HG03354 (cell line): ENCODE measurements around the gene TFDP3.

Experiments used
- ATAC-seq: cut with Tn5 transposase; IDR thresholded peaks from one replicate; pipeline ENCODE4 v1.9.1; 2021; ENCODE audit warnings: mild to moderate bottlenecking; ENCODE audit not compliant: unreplicated experiment, poor library complexity, severe bottlenecking

Gene TFDP3, protein sequence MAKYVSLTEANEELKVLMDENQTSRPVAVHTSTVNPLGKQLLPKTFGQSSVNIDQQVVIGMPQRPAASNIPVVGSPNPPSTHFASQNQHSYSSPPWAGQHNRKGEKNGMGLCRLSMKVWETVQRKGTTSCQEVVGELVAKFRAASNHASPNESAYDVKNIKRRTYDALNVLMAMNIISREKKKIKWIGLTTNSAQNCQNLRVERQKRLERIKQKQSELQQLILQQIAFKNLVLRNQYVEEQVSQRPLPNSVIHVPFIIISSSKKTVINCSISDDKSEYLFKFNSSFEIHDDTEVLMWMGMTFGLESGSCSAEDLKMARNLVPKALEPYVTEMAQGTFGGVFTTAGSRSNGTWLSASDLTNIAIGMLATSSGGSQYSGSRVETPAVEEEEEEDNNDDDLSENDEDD

DNA sequence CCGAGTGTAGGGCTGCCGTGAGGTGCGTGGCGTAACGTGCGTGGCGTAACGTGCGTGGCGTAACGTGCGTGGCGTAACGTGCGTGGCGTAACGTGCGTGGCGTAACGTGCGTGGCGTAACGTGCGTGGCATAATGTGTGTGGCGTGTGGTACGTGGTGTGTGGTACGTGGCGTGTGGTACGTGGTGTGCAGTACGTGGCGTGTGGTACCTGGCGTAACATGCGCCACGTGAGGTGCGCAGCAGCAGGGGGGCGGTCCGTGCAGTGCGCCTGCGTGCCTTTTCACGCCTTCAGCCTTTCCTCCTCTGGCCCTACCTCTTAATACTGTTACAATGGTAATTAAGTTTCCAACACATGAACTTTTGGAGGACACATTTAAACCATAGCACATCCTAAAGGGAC lies at the start of gene TFDP3:
Gene TFDP3, minus strand, starts transcription at position 26 of the 400 bp plus-strand sequence. CDS start 95 bp downstream, outside the sequence.
- no peak for ATAC-seq

DNA sequence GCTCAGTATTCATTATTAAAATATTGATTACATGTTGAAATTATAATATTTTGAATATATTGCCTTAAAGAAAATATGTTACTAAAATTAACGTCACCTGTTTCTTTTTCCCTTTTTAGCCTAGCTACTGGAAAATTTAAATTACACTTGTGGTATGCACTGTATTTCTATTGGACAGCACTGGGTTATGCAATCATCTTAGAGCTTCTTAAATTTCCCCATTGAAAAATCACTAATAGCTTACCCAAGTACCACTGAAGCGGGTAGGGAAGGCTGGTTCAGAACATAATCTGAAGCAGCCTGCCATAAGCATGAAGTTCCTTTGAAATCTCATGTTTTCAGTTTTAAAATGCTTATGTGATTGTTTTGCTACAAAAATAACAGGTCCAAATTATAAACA lies 49.5 kb upstream of the TFDP3 start:
- no peak for ATAC-seq

DNA sequence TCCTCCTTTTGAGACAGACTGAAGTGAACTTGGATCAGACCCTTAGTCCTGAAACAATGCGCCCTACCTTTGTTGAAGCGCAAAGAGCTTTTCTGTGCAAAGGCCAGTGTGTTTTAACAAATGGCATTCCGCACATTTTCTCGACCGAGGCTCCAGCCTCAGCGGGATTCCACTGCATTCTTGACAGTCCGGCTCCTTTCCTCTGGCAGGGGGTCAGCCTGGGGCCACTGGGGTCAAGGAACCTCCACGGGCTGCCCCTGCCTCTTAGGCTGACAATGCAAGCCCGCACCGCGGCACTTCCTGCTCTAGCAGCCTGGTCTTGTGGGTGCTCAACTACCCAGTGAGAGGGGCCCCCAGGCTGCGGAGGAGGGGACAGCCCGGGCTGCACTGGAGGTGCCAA lies 47.2 kb upstream of the TFDP3 start:
- no peak for ATAC-seq

DNA sequence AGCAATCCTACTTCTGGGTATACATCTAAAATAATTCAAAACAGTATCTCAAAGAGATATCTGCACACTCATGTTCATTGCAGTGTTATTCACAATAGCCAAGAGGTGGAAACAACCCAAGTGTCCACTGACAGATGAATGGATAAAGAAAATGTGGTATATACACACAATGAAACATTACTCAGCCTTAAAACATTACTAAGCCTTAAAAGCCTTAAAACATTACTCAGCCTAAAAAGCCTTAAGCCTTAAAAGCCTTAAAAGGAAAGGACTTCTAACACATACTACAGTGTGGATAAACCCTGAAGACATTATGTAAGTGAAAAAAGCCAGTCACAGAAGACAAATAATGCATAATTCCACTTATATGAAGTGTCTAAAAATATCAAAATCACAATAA lies 40.3 kb upstream of the TFDP3 start:
- ATAC-seq: no peak

DNA sequence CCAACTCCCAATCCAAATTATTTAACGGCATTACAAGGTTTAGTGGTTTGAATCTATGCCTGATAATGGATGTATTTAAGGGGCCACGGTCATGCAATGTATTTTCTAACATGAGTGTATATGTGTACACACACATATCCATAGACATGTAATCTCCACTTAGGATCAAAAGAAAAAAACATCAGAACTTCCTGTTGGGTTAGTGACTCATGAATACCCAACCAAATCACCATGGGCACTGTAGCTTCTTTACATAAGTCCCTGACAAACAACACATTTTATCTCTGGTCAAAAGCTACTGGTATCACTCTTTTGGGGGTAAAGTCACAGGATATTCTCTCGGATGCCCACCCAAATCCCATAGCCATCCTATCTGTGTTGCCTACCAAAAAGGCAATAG lies 36.5 kb upstream of the TFDP3 start:
- no peak for ATAC-seq

DNA sequence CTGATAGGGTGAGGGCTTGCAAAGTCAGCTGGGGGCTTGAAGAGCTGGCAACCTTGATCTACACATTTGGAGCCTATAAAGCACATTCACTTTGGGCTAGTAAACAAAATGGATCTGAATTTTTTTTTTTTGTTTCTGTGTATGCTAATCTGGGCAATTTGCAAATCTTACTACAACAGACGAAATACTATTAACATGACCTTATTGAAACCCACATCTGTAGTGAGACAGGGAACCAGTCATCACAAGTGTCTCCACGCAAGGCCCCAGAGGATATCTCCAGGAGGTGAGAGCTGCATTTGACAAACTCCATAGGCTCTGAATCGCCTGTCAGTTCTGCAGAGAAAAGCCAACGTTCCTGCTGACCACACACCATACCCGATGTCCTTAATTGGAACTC lies 33.0 kb upstream of the TFDP3 start:
- ATAC-seq: no peak

DNA sequence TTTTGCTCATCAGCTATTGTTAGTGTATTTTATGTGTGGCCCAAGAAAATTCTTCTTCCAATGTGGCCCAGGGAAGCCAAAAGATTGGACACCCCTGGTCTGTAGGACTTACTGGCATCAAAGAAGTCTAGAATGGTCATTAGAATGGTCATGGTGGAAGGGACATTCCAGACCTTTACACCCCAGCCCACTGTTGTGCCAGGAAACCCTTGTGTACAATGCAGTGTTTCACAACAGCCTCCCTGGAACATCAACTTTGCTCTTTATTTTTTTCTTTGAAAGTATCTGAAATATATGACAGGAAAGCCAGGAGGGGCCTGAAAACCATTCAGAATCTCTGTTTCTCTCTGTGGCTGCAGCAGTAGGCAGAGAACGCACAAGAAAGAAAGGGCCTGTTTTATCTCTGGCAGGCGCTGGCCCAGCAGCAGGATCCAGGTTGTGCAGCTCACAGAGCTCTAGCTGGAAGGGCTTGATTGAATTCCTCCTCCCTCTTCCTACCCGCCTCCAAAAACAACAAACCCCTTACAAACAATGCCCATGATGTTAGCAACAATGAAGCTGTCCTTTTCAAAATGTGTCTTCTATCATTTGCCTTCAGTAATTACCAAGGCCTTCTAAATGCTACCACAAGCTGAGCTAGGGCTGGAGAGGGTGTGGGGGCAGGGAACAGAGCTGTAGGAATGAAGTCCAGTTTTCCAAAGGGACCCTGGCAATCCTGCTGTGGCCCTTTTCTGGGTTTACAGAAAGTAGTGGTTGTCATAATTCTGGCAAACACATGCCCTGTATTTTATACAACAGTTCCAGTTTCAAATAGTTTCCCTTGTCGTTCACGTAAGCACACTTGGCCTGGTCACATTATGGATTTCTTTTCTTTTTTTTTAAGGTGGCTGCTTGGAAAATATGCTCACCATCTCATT lies 32.3 kb upstream of the TFDP3 start:
- no peak for ATAC-seq

DNA sequence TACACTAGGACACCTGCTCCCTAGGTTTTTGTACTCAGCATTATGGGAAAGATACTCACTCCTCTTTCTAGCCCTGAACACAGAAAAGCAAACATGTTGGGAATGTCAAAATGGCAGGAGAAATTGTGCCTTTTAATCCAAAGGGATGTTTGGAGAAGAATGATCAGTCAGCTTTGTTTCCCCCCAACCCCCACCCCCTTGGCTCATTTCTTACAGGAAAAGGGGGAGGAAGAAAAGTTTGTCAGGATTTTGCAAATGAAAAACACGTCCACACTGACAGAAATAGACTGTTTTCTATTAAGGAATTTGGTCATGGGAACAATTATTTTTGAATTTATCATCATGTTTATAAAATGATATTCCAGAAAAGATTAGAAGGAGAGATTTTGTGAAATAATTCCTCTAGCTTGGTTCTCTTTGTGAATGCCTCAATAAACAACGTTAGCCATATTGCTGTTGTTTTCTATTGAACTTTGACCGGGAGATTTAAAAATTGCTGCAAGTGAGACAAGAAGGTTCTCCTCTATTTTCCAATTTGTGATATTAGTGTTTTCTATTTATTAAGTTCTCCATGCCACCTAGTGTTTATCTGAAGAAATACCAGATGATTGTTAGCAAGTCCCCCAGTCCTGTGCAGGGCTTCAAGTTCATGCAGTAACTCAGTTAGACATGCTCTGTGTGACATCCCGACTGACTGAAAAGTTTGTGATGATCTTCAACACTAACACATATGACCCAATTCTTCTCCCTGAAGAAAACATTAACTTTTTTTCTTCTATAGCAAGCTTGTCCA lies 31.3 kb upstream of the TFDP3 start:
- no peak for ATAC-seq

DNA sequence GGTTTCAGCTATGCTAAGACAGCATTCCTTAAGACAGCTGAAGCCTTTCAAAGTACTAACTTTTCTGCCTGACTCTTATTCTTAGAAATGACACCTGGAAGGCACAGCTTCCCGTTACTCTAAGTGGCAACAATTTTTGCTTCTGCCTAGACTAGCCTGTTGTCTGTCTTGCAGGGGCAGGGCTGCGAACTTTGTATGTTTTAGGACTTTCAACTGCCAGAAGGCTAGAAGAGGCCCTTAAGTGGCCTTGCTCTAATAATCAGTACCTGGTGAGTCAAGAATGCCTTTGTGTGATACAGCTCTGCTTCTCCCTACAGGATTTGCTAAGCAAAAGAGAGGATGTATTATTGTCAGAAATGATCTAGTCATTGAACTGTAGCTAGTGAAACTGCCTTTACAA lies 30.0 kb upstream of the TFDP3 start:
- ATAC-seq: no peak

DNA sequence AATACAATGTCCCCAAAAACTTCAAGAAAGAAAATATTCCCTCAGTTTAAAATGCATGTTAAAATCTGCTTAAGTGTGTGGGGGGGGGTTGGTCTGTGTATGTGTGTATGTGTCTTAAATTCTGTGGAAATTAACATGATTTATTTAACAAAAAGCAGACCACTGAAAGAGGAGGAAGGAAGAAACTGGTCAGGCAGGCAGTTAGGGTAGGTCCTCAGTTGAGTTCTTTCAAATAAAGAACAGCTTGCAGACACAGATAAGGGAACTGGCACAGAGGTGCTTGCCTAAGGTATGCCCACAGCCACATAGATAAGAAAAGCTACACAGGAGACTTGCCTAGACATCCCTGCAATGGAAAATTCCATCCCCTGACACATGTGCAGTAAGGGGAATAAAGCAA lies 28.8 kb upstream of the TFDP3 start:
- no peak for ATAC-seq

DNA sequence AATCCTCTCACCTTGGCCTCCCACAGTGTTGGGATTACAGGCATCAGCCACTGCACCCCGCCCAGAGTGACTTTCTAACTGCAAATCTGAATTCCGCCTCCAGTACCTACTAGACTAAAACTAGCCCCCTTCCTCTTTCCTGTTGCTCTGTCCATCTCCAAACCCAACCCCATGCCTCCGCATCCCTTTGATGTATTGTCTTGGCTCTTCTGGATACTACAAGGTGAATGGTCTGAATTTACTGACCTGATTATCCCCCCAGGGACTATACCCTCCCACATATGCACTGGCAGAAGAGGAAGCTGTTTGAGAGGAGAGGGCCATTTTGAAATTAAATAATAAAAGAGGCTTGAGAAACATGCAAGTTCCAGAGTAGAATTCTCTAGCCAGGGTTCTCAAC lies 17.7 kb upstream of the TFDP3 start:
- no peak for ATAC-seq

DNA sequence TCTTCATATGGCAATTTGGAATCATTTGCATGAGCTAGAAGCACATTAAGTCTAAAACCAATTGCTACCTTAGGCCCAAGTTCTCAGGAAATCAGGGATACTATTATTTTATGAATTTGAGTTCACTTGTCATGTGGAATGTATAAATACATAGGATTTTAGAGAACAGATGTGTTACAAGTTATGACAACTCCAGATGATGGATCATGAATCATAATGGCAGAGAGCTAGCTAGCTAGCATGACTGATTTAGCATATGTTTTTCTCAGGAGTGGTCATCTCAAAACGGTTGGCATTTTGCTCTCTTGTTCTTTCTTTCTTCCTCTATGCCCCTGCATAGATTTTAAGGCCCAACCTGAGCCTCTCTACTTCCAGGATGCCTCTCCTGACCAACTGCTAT lies 14.2 kb upstream of the TFDP3 start:
- ATAC-seq: no peak

DNA sequence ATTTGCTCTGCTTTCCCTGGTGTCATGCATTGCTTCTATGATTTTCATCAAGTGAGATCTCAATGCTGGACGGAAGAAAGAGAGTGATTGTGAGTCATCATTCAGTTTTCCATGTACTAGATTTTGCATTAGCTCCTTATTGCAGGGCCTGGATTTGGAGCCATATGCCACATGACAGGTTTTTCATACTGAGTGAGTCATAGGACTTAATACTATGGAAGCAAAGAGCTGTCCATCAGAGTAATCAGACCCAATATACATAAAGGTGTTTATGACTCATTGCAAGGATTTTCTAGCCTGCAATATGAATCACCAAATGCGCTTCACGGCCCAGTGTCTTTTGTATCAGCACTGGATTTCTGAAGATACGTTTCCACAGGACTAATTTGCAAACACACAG lies 11.2 kb upstream of the TFDP3 start:
- ATAC-seq: no peak

DNA sequence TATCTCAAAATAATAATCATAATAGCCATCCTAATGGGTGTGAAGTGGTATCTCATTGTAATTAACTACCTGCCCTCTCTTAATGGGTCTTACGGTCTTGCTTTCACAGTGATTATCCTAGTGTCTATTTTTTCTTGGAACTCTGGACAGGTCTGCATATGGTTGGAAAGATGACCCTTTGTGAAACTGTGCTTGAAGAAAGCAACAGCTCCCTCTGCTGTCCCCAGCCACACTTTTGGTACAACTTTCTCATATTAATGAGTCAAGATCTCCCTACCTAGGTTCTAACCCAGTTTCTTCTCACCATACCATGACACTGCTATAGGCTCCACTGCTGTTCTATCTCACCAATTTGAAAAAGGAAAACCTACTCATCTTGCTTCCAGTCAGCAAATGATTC lies 2.4 kb downstream of the TFDP3 start:
- ATAC-seq: no peak

DNA sequence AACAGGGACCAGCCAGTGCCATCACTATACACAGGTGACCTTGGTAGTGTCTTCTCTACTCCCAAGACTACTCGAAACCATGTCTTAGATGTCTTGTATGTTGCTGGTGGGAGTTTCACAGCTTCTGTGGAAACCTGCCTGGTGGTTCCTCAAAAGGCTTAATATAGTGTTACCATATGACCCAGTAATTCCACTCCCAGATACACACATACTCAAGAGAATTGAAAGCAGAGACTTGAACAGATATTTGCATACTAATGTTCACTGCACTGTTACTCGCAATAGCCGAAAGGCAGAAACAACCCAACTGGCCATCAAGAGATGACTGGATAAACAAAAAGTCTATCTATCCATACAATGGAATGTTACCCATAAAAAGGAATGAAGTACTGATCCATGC lies 3.1 kb downstream of the TFDP3 start:
- no peak for ATAC-seq

DNA sequence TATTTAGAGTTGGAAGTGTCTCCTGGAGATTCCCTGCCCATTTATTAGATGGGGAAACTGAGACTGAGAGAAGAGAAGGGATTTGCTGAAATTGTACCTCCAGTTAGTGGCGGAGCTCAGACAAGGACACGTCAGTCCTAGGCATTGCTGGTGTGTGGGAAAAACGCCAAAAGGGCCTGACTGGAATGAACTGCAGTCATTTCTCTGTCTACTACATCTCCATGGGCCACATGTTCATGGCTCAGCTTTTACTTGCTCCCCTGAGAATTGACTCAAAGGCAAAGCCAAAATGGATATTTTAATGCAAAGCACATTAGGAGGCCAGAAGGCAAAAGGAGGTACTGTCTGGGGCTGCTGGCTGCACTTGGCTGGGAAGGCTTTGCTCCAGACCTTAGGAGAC lies 3.9 kb downstream of the TFDP3 start:
- ATAC-seq: no peak

DNA sequence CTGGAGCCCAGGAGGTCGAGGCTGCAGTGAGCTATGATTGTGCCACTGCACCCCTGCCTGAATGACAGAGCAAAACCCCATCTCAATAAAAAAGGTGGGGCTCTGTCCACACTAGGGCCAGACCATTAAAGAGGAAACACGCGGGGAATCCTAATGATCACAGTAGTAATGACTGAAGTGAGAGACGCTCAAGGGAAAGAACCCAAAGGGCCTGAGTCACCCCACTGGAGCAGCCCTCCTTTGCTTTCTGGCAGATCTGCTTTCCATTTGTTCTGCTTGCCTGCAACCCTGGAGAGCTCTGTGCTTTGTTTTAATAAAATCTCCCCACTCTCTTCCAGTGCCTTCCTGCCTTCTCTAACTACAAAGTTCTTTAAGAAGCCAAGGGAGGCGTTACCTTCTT lies 5.0 kb downstream of the TFDP3 start:
- ATAC-seq: no peak

DNA sequence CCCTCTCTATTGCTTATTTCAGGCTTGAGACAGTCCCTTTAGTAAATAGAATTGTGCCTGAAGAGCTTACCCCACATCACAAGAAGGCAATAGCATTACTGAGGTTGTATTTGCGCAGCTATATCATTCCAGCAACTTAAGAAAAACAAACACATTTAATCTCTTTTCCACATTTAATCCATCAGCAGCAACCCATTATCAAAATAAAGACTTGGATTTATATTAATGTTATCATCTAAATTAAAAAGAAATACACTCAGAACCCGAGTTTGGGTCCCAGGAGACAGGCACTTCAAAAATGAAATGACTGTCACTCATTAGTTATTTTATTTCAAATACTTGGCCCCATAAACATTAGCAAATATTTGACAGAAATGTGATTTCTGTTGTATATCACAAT lies 10.4 kb downstream of the TFDP3 start:
- ATAC-seq: no peak

DNA sequence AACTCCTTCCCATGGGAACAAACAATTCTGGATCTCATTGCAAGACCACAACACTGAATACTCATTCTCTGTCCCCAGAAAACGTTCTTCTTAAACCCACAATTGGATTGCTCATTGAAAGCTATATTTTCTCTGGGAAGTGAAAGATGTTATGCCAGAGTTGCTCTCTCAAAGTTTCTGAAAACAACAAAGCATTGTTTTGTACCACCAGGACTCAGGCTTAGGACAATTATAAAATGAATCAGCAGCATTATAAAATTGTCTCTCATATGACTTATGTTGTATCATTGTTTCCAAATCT lies 26.5 kb downstream of the TFDP3 start:
- ATAC-seq: no peak
